Ramos (cell line): ENCODE measurements around the gene RPTOR.

Experiments
- in situ Hi-C: fragments of 300-500 bp; cut with MboI; formaldehyde crosslinking; loops from one replicate; pipeline ENCODE4 v1.14.3; 2022; ENCODE audit warnings: low sequenced_read_pairs; ENCODE audit not compliant: unreplicated experiment

The RPTOR gene

GRCh38 chr17:80511222-80512180, 33.1 kb upstream of the RPTOR start:
- in situ Hi-C loops = no loop called here

- in situ Hi-C loops = no loop called here
These were observed 32.4 kb upstream of the RPTOR start for GRCh38 chr17:80512233-80512632.

DNA sequence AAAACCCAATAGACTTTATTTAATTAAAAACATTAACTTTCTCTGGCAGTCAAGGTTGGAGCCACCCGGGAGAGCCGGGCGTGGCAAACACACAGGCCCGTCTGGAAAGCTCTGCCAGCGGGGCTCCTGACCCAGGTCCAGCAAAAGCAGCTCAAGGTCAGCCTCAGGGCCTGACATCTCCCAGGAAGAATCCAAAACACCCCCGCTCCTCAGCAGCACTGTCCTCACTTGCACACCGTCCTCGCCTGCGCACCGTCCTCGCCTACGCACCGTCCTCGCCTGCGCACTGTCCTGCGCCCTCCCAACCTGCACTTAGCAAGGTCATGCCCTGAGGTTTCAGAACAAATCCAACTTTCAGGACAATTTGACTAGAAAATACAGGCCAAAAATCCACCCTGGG, 31.4 kb upstream of the RPTOR start:
- in situ Hi-C loops = no loop called here

- in situ Hi-C loops = no loop called here
These were observed 30.7 kb upstream of the RPTOR start for GRCh38 chr17:80513892-80514291.

DNA sequence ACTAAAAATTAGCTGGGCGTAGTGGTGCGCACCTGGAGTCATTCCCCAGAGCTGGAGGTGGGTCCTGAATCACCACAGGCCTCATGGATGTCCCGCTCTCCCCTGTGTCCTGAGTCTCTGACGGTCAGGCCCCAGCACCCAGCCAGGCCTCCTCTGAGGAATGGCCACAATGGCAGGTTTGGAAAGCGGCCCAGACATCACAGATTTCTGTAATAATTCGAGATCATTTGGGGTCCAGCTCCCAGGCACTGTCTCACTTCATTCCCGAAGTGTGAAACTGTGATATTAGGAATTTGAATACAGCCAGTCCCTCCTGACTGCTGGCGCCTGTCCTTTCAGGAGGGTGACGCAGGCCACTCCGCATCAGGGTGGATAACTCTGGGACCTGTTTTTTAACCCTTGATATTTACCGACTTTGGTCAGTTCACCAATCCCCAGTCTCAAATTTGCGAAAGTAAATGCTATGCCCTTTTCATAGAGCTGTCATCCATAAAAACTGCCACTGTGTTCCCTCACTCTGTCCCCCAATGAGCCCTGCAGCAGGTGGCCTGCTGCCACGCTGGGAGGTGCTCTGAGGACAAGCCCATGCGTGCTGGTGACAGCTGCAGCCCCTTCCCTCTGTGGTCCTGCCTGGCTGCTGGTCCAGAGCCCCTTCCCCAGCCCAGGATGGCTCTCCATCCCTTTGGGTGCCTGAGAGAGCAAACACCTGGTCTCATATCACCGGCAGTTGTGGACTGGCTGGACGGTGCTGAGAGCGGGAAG, 28.3 kb upstream of the RPTOR start:
- in situ Hi-C loops = no loop called here

- in situ Hi-C loops = no loop called here
These were observed 27.0 kb upstream of the RPTOR start for GRCh38 chr17:80517641-80518040.

DNA sequence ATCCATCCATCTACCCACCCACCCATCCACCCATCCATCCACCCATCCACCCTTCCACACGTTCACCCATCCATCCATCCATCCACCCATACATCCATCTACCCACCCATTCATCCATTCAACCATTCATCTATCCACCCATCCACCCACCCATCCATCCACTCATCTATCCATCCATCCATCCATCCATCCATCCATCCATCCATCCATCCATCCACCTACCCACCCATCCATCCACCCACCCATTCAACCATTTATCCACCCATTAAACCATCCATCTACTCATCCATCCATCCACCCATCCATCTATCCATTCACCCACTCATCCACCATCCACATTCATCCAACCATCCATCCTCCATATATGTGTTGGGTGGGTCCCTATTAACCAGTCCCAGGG, 26.2 kb upstream of the RPTOR start:
- in situ Hi-C loops = no loop called here

- in situ Hi-C loops = no loop called here
These were observed 25.4 kb upstream of the RPTOR start for GRCh38 chr17:80519091-80519781.

GRCh38 chr17:80520810-80521455, 23.7 kb upstream of the RPTOR start:
- in situ Hi-C loops = no loop called here

- in situ Hi-C loops = no loop called here
These were observed 21.4 kb upstream of the RPTOR start for GRCh38 chr17:80523054-80523744.

DNA sequence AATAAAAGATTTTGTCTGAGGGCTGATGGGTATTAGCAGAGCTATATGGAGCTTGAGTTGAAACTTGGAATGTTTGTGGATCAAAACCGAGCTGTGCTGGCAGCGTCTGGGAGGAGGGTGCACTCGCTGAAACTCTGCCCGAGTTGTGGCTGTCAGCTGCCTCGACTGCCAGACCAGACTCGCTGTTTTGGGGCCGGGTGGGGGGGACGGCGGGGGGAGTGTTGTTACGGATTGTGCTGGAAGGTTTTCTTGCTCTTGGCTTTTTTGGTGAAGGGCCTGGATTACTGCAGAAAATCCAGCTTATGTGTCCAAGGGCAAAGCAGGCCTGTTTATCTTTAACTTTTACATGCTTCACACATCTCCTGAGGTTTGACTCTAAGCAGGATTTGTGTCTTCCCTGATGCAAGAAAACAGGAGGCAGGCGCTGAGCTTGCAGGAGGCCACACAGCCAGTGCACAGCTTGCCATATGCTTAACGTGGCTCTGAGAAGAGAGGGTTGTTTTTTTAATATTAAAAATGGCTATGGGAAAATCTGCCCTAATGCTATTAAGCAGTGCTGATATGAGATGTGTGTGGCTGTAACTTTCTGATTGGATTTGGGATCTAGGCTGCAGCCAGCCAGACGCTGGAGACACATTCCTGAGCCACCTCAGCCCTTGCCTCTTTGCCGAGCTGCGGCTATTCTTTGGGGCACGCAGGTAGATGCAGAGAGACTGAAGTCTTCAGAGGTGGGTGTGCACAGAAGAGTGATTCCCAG, 20.5 kb upstream of the RPTOR start:
- in situ Hi-C loops = no loop called here

- in situ Hi-C loops = no loop called here
These were observed 18.3 kb upstream of the RPTOR start for GRCh38 chr17:80526116-80526910.

GRCh38 chr17:80527016-80527645, 17.5 kb upstream of the RPTOR start:
- in situ Hi-C loops = no loop called here

DNA sequence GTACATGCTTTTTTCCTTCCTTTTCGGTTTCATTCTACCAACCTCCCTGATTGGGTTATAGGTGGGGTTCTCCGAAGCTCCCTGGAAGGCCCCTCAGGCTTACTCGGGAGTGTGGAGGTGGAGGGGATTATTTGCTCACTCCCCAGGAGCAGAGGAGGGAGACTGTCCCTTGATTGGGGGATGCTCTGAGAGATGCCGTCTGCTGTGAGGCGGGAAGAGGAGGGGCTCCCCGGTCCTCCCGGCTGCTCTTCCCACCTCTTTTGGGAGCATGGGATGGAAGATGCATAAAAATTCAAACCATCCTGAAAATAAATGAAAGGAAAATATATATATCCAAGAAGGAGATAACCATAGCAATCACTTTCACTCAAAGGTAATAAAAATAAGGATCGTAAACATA, 16.1 kb upstream of the RPTOR start:
- in situ Hi-C loops = no loop called here

GRCh38 chr17:80529104-80529903, 15.3 kb upstream of the RPTOR start:
- in situ Hi-C loops = no loop called here

DNA sequence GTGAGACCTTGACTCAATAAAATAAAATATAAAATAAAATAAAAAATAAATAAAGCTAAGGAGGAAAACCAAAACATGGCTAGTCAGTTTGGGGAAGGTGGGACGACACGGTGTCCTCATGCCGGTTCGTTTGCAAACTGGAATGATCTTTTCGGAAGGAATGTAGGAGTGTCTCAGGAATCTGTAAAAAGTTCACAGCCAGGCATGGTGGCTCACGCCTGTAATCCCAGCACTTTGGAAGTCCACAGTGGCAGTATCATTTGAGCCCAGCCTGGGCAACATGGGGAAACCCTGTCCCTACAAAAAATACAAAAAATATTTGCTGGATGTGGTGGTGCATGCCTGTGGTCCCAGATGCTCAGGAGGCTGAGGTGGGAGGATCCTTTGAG, 14.7 kb upstream of the RPTOR start:
- in situ Hi-C loops = no loop called here

DNA sequence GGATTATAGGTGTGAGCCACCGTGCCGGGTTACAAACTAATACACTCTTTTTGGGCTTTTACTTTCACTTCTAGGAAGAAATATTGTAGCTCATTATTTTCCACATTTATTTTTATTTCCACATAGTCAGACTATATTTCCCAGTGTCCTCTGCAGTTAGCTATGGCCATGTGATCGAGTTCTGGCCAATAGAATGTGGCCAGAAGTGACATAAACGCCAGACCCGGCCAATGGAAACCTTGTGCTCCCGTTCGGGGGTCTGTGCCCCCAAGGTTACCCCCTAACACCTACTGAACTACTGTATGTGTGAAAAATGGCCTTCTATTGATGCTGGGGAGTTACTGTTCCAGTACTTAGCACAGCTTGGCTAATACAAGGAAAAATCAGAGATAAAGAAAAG, 13.2 kb upstream of the RPTOR start:
- in situ Hi-C loops = no loop called here
